Brain pericyte (primary cell): Measurements from ENCODE around the gene C15orf62.

ENCODE experiments used
- DNase-seq: peaks from one replicate; pipeline ENCODE4 v3.0.0-alpha.2; 2012; ENCODE audit warnings: low read depth, low spot score

The C15orf62 gene

DNA sequence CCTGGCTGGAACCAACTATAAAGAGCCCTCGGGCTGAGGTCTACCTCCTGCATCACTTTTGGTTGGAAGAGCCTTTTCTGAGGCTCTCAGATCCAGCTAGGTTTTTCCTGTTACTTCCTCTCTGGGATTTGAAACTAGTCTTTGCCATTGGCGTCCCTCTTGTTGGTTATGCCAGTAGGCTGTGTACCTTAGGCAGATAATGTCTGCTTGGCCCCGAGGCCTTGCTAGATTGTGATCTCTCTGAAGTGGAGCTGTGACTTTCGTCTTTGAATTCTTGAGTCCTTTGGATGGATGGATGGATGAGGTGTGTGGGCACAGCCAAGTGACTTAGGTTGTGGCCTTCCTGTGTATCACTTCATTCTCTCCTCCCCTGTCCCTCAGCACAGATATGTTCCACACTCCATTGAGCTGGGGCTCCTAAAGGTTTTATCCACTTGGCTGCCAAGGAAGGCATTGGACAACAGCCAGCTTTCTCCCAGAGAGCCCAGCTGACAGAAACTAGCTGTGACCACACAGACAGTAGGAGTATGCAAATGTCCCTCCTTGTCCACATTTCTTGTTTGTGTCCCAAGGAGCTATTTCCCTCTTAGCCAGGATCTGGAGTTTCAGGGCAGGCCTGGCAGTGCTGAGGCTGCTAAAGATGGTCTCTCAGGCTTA lies 45.4 kb downstream of the C15orf62 start:
- no peak for DNase-seq

DNA sequence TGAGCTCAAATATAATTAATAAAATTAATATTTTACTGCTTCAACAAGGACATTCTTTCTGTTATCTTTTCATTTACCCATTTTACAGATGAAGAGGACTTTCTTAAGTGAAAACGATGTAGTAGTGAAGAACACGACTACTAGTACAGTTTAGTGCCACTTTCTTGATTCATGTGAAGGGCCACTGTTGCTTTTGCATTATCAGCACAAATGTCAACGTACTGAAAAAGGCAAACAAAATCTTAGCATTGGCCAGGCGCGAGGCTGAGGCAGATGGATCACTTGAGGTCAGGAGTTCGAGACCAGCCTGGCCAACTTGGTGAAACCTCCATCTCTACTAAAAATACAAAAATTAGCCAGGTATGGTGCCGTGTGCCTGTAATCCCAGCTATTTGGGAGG lies 49.3 kb downstream of the C15orf62 start:
- DNase-seq = no peak

DNA sequence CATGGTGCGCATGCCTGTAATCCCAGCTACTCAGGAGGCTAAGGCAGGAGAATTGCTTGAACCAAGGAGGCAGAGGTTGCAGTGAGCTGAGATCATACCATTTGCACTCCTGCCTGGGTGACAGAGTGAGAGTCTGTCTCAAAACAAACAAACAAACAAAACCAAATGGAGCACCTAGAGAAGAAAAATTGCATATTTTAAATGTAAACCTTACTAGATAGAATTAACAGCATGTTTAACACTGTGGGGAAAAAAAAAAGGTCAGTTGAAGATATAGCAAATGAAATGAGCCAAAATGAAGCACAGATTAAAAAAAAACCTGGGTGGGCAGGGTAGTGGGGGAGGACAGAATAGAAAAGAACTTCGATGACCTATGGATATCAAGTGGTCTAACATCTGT lies 51.4 kb downstream of the C15orf62 start:
- no peak for DNase-seq
